HCT116 (cell line): ENCODE data around the gene PRICKLE3. TPM values are rescaled to one million over a fixed set of nuclear protein-coding genes. Genes with fewer than 3 reads are reported as not detected.

Experiments
- ATAC-seq: fragments of 200-7000 bp; cut with Tn5 transposase; 2 replicates; pipeline ENCODE4 v1.9.1; 2020; ENCODE audit warnings: mild to moderate bottlenecking, moderate library complexity
- BruUV-seq: library from RNA; stranded (reverse); fragments of 400-500 nt; replicated peaks from 2 replicates; lab custom pipeline; 2021; lab: Mats Ljungman, UMichigan
- CTCF ChIA-PET: fragments of 300-600 bp; sonication (Branson Sonifier 250); formaldehyde crosslinking; loops from one replicate; lab custom pipeline; 2021; ENCODE audit warnings: antibody characterized with exemption; lab: Charles Lee
- POLR2A ChIA-PET: fragments of 300-600, 350-600 bp; sonication (Branson Sonifier 250); formaldehyde crosslinking; loops from one replicate; lab custom pipeline; 2021; ENCODE audit warnings: antibody characterized with exemption; lab: Charles Lee
- RAD21 ChIA-PET, 2 experiments: fragments of 300-600 bp; sonication (Branson Sonifier 250); formaldehyde crosslinking; loops; one replicate each; lab custom pipeline; 2023; ENCODE audit warnings: low total read pairs in 2 of 2; ENCODE audit not compliant: uncharacterized antibody in 2 of 2, unreplicated experiment in 2 of 2, low non-redundant PET in 1 of 2; lab: Charles Lee
- DNase-seq: peaks from one replicate; pipeline ENCODE4 v3.0.0-alpha.2; 2010; ENCODE audit warnings: low read depth, low spot score
- H2AFZ ChIP-seq: fragments of 200-600 bp; shearing (Covaris generic), sonication (generic); 2 replicates; pipeline ENCODE4 v1.6.1; 2017; ENCODE audit warnings: low read depth, mixed run types, mixed read lengths, antibody characterized with exemption, low read length; ENCODE audit not compliant: poor library complexity, severe bottlenecking
- H3K27ac ChIP-seq: 2 replicates; pipeline ENCODE4 v1.5.1; 2012; ENCODE audit warnings: low read depth, low read length
- H3K27me3 ChIP-seq: fragments of 200-600 bp; sonication (generic); 2 replicates; pipeline ENCODE4 v1.6.1; 2016; ENCODE audit warnings: mixed run types, low read length, mixed read lengths; ENCODE audit not compliant: insufficient read depth
- H3K36me3 ChIP-seq, 2 experiments: fragments of 200-500 bp in 1 of 2; fragments of 200-600 bp in 1 of 2; sonication (Bioruptor generic) in 1 of 2; sonication (generic) in 1 of 2; 2 replicates each; pipeline versions ENCODE4 v1.5.1 to v1.6.1; 2014 to 2016; ENCODE audit warnings: low read length in 2 of 2, inconsistent platforms in 1 of 2, mixed read lengths in 1 of 2, mixed run types in 1 of 2; ENCODE audit not compliant: insufficient read depth in 2 of 2, control insufficient read depth in 1 of 2
- H3K4me1 ChIP-seq, 2 experiments: fragments of 200-600 bp in 1 of 2; sonication (generic) in 1 of 2; 2 replicates each; pipeline versions ENCODE4 v1.5.1 to v1.6.1; 2012 to 2017; ENCODE audit warnings: low read length in 2 of 2, inconsistent platforms in 1 of 2, mild to moderate bottlenecking in 1 of 2, mixed read lengths in 1 of 2, mixed run types in 1 of 2, moderate library complexity in 1 of 2; ENCODE audit not compliant: insufficient read depth in 2 of 2, control insufficient read depth in 1 of 2
- H3K4me2 ChIP-seq: fragments of 200-600 bp; sonication (generic); 2 replicates; pipeline ENCODE4 v1.6.1; 2017; ENCODE audit warnings: mixed run types, low read length, mixed read lengths
- H3K4me3 ChIP-seq, 2 experiments: fragments of 200-600 bp in 1 of 2; sonication (generic) in 1 of 2; replicated peaks in 1 of 2; 2 replicates each; pipeline ENCODE4 v1.5.1; 2011 to 2016; ENCODE audit warnings: low read length in 2 of 2, control low read depth in 1 of 2, low read depth in 1 of 2, mild to moderate bottlenecking in 1 of 2, mixed read lengths in 1 of 2, mixed run types in 1 of 2
- H3K79me2 ChIP-seq: fragments of 200-600 bp; sonication (generic); 2 replicates; pipeline ENCODE4 v1.6.1; 2017; ENCODE audit warnings: mild to moderate bottlenecking, mixed run types, low read length, moderate library complexity, mixed read lengths; ENCODE audit not compliant: insufficient read depth
- H3K9ac ChIP-seq: fragments of 200-600 bp; sonication (generic); 2 replicates; pipeline ENCODE4 v1.6.1; 2016; ENCODE audit warnings: low read length, mixed read lengths
- H3K9me2 ChIP-seq: fragments of 200-600 bp; sonication (generic), shearing (Covaris generic); 2 replicates; pipeline ENCODE4 v1.6.1; 2017; ENCODE audit warnings: mixed run types, mild to moderate bottlenecking, moderate library complexity; ENCODE audit not compliant: insufficient read depth
- H3K9me3 ChIP-seq, 2 experiments: fragments of 200-500 bp in 1 of 2; fragments of 200-600 bp in 1 of 2; sonication (Bioruptor generic) in 1 of 2; sonication (generic) in 1 of 2; 2 replicates each; pipeline ENCODE4 v1.6.1; 2014 to 2017; ENCODE audit warnings: low read length in 2 of 2, mixed read lengths in 2 of 2, inconsistent platforms in 1 of 2, low read depth in 1 of 2, mild to moderate bottlenecking in 1 of 2, mixed run types in 1 of 2, moderate library complexity in 1 of 2; ENCODE audit not compliant: control insufficient read depth in 1 of 2, insufficient read depth in 1 of 2
- H4K20me1 ChIP-seq: fragments of 200-600 bp; sonication (generic), shearing (Covaris generic); 2 replicates; pipeline ENCODE4 v1.6.1; 2017; ENCODE audit warnings: mixed run types, mild to moderate bottlenecking, moderate library complexity; ENCODE audit not compliant: insufficient read depth
- ATF3 ChIP-seq: IDR thresholded peaks from 2 replicates; pipeline ENCODE4 v1.6.1; 2012
- ELF1 ChIP-seq: IDR thresholded peaks from 2 replicates; pipeline ENCODE4 v1.6.1; 2012; ENCODE audit warnings: low read depth, borderline replicate concordance
- EZH2 ChIP-seq: fragments of 200-600 bp; sonication (generic); IDR thresholded peaks from 2 replicates; pipeline ENCODE4 v1.6.1; 2017; ENCODE audit warnings: antibody characterized with exemption, mixed run types
- EZH2phosphoT487 ChIP-seq: fragments of 200-600 bp; IDR thresholded peaks from 2 replicates; pipeline ENCODE4 v1.6.1; 2018; ENCODE audit warnings: antibody characterized with exemption, borderline replicate concordance
- FOSL1 ChIP-seq: IDR thresholded peaks from 2 replicates; pipeline ENCODE4 v1.6.1; 2012; ENCODE audit warnings: low read depth
- JUND ChIP-seq: IDR thresholded peaks from 2 replicates; pipeline ENCODE4 v1.6.1; 2012
- RAD21 ChIP-seq: IDR thresholded peaks from 2 replicates; pipeline ENCODE4 v1.6.1; 2012; ENCODE audit warnings: low read depth, mild to moderate bottlenecking
- SRF ChIP-seq: IDR thresholded peaks from 2 replicates; pipeline ENCODE4 v1.6.1; 2012; ENCODE audit warnings: low read depth
- TCF7L2 ChIP-seq: IDR thresholded peaks from 2 replicates; pipeline ENCODE4 v1.7.0; 2011; ENCODE audit warnings: borderline replicate concordance, inconsistent platforms; ENCODE audit not compliant: insufficient read depth, insufficient read length; ENCODE audit errors: extremely low read depth
- YY1 ChIP-seq: IDR thresholded peaks from 2 replicates; pipeline ENCODE4 v1.6.1; 2011; ENCODE audit warnings: low read length, low read depth, moderate library complexity, mild to moderate bottlenecking; ENCODE audit not compliant: insufficient replicate concordance; ENCODE audit errors: extremely low read depth
- ZFX ChIP-seq: fragments of 450-650 bp; IDR thresholded peaks from 2 replicates; pipeline ENCODE4 v1.6.1; 2017
- ZNF274 ChIP-seq: fragments of 200-500 bp; sonication (Bioruptor generic); IDR thresholded peaks from 2 replicates; pipeline ENCODE4 v1.6.1; 2014; ENCODE audit warnings: mild to moderate bottlenecking, low read depth, low read length, inconsistent platforms
- intact Hi-C: fragments of 100-400 bp; cut with micrococcal nuclease; formaldehyde crosslinking; loops from 2 replicates; pipeline ENCODE4 v1.10.0; 2022
- total RNA-seq: library from RNA; stranded (reverse); gene quantifications from one replicate; pipeline ENCODE4 v1.2.1, GENCODE V29; 2021; ENCODE audit not compliant: unreplicated experiment

Gene PRICKLE3
- total RNA-seq, 1 experiment from 2014 or later: 27.8 TPM

GRCh38 chrX:49228185-49228584 is 42.0 kb upstream of the PRICKLE3 start:
- H3K4me2 ChIP-seq: no peak overlapping the region
- no peak overlapping the region for H3K4me3 ChIP-seq
- CTCF ChIA-PET: no interaction called here
- H3K9me2 ChIP-seq: no peaks in the 10 kb centered on the region
- H3K27me3 ChIP-seq: no peaks in the 10 kb centered on the region
- TF ChIP-seq ZNF274 (no peak), EZH2phosphoT487 (no peak), SRF (no peak), ATF3 (no peak)
- TF ChIP-seq, all 23 proteins: peak for 0
- Histone ChIP-seq H3K79me2 (no peaks in the 10 kb centered on the region), H3K27ac (no peak overlapping the region), H3K4me1 (no peaks in the 10 kb centered on the region), H2AFZ (no peak overlapping the region), H3K9ac (no peak overlapping the region), H4K20me1 (no peaks in the 10 kb centered on the region), H3K9me3 (no peaks in the 10 kb centered on the region), H3K36me3 (no peaks in the 10 kb centered on the region)
- ChIA-PET RAD21 (no interaction called here), POLR2A (interaction anchor here (1.1 kb wide), 1 partner anchor 37 kb away, joined by 3 read pairs; no protein-coding TSS in a partner anchor)
- ATAC-seq (no peak), DNase-seq (no peak)
- intact Hi-C loops: no loop called here
- BruUV-seq: no TSS peak

GRCh38 chrX:49227726-49228125 is 41.6 kb upstream of the PRICKLE3 start:
- H2AFZ ChIP-seq: no peak overlapping the region
- no peak overlapping the region for H3K4me2 ChIP-seq
- no peaks in the 10 kb centered on the region for H3K36me3 ChIP-seq
- DNase-seq: no peak
- H3K27me3 ChIP-seq: no peaks in the 10 kb centered on the region
- H3K27ac ChIP-seq: no peak overlapping the region
- H3K4me1 ChIP-seq: no peaks in the 10 kb centered on the region
- RAD21 ChIA-PET: no interaction called here
- H3K9ac ChIP-seq: no peak overlapping the region
- no peaks in the 10 kb centered on the region for H3K9me2 ChIP-seq
- CTCF ChIA-PET: no interaction called here
- H4K20me1 ChIP-seq: no peaks in the 10 kb centered on the region
- H3K4me3 ChIP-seq: no peak overlapping the region
- TF ChIP-seq YY1 (no peak), RAD21 (no peak), FOSL1 (no peak), ZFX (no peak), EZH2 (no peak), JUND (no peak), TCF7L2 (no peak), ELF1 (no peak), EZH2phosphoT487 (no peak), SRF (no peak)
- TF ChIP-seq, all 23 proteins: peak for 0
- POLR2A ChIA-PET: interaction anchor here (0.9 kb wide), 1 partner anchor 37 kb away, joined by 3 read pairs; no protein-coding TSS in a partner anchor
- Histone ChIP-seq H3K79me2 (no peaks in the 10 kb centered on the region), H3K9me3 (no peaks in the 10 kb centered on the region)
- no TSS peak for BruUV-seq
- intact Hi-C loops: no loop called here
- ATAC-seq: no peak
